Spleen (tissue), 11 donors: ENCODE data around the gene SCO1. TPM values are rescaled to one million over a fixed set of nuclear protein-coding genes. Genes with fewer than 3 reads are reported as not detected.

Experiments
- DNase-seq: peaks from one replicate; pipeline ENCODE4 v3.0.0-alpha.2; 2020
- H3K27ac ChIP-seq, 8 donors: fragments of 200-600 bp; sonication (generic) in 7 of 8; 1 replicate in 4 of 8; 2 replicates in 4 of 8; pipeline versions ENCODE4 v1.5.0 to v1.8.0; 2016 to 2021; ENCODE audit warnings: inconsistent platforms in 4 of 8, mild to moderate bottlenecking in 4 of 8, moderate library complexity in 1 of 8
- H3K27me3 ChIP-seq, 7 donors: fragments of 200-600 bp; sonication (generic) in 6 of 7; replicated peaks in 1 of 7; 1 replicate in 4 of 7; 2 replicates in 3 of 7; pipeline versions ENCODE4 v1.5.0 to v1.8.0; 2016 to 2021; ENCODE audit warnings: inconsistent platforms in 3 of 7, mild to moderate bottlenecking in 1 of 7
- H3K36me3 ChIP-seq, 6 donors: fragments of 200-600 bp; sonication (generic) in 5 of 6; 1 replicate in 4 of 6; 2 replicates in 2 of 6; pipeline versions ENCODE4 v1.5.0 to v1.8.0; 2016 to 2021; ENCODE audit warnings: inconsistent platforms in 2 of 6
- H3K4me1 ChIP-seq, 6 donors: fragments of 200-600 bp; sonication (generic) in 5 of 6; 1 replicate in 3 of 6; 2 replicates in 3 of 6; pipeline versions ENCODE4 v1.5.0 to v1.8.0; 2016 to 2021; ENCODE audit warnings: inconsistent platforms in 3 of 6
- H3K4me3 ChIP-seq, 8 donors: fragments of 200-600 bp; sonication (generic) in 7 of 8; 1 replicate in 4 of 8; 2 replicates in 4 of 8; pipeline versions ENCODE4 v1.5.0 to v1.8.0; 2016 to 2021; ENCODE audit warnings: inconsistent platforms in 4 of 8, mild to moderate bottlenecking in 4 of 8, moderate library complexity in 2 of 8
- H3K9me3 ChIP-seq, 8 donors: fragments of 200-600 bp; sonication (generic) in 7 of 8; 1 replicate in 4 of 8; 2 replicates in 4 of 8; pipeline versions ENCODE4 v1.5.0 to v1.8.0; 2016 to 2021; ENCODE audit warnings: inconsistent platforms in 4 of 8
- CTCF ChIP-seq, 11 experiments: fragments of 200-600 bp in 7 of 11; fragments of 450-650 bp in 4 of 11; sonication (generic) in 4 of 11; IDR thresholded peaks in 8 of 11; conservative IDR thresholded peaks in 3 of 11; 1 replicate in 7 of 11; 2 replicates in 4 of 11; pipeline versions ENCODE4 v1.4.0 to v1.8.0; 2016 to 2021; ENCODE audit warnings: antibody characterized with exemption in 11 of 11, inconsistent platforms in 4 of 11, mild to moderate bottlenecking in 1 of 11
- POLR2A ChIP-seq, 3 donors: fragments of 450-650 bp; IDR thresholded peaks; one replicate each; pipeline ENCODE4 v1.5.1; 2017; ENCODE audit warnings: antibody characterized with exemption in 3 of 3, mild to moderate bottlenecking in 1 of 3
- POLR2AphosphoS5 ChIP-seq, 3 donors: sonication (generic); formaldehyde crosslinking; IDR thresholded peaks; one replicate each; pipeline ENCODE4 v1.5.1; 2017; ENCODE audit warnings: antibody characterized with exemption in 3 of 3
- WGBS, 5 donors: extraction: QIAGEN DNeasy Blood & Tissue Kit in 3 of 5; methylation state at CpG; one replicate each; pipeline versions ENCODE4 v1.1.5 to v1.1.7; 2013 to 2018; 5-methylcytosine and 5-hydroxymethylcytosine counted together
- intact Hi-C: fragments of 100-400 bp; cut with DNase I; formaldehyde crosslinking; loops from one replicate; pipeline ENCODE4 v1.15.0; 2023; ENCODE audit warnings: low total_unique reads
- polyA plus RNA-seq, 3 donors: library from polyadenylated mRNA; stranded (reverse); fragments of 200-250 nt; gene quantifications; one replicate each; pipeline ENCODE4 v1.2.1, GENCODE V29; 2013
- total RNA-seq, 7 donors: library from RNA; depleted of rRNA in 3 of 7; stranded (reverse); fragments of >200 nt in 3 of 7; fragmentation: NEBNext Ultra II Directional in 4 of 7; extraction: Animal tissue kit (Norgen Biotek cat#: 25700) in 4 of 7; gene quantifications; one replicate each; pipeline versions ENCODE4 v1.1.0 to v1.2.1, GENCODE V29; 2016 to 2021
- donor health status: healthy with polysubstance abuse.
- donor health status: DM: no; HTN: no; CAD: no; lungs with moderate emphysema.
- donor health status: DM: no; HTN: no; CAD: no.
- donor health status: Bipolar disorder and iron deficiency.
- donor health status: healthy.
- donor health status: DM: no; HTN: no; CAD: no.
- donor health status: DM: yes; HTN: yes; CAD: no.

Gene SCO1
- total and polyA plus RNA-seq, 10 donors, result 5.4 to 31.1 (median 16.1) TPM

DNA sequence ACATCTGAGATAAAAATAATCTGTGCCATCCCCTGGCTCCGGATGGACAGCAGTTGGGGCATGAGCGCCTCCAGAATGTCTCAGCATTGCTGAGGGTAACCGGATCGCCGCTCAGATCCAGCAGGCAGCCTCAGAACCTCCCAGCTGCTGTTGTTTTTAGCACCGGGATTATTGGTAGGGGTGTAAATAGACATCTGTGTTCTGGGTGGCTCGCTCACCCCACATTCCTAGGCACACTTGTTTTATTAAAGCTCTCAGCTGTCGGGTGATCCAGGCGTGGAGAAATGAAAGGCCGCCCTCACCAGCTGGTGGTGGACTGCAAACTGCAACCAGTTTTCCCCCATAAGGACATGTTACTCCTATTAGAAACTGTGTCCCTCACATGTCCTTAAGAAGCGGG, 72.4 kb downstream of the SCO1 start:
- no peak overlapping the region for H3K4me3 ChIP-seq
- H3K27me3 ChIP-seq, result no peaks in the 10 kb centered on the region
- no peaks in the 10 kb centered on the region for H3K4me1 ChIP-seq
- H3K36me3 ChIP-seq, result peaks cover 0 to 16% (median 4%) of the 10 kb centered on the region in 6 donors
- no peak overlapping the region for H3K27ac ChIP-seq
- DNase-seq, result peak; percentile 36
- WGBS, 5 donors, result 83 to 94% (median 92%) methylated on average over 10 to 11 of the region's 11 CpGs
- no peaks in the 10 kb centered on the region for H3K9me3 ChIP-seq
- no peak for TF ChIP-seq CTCF (IDR thresholded peaks at IDR 0.05 in 8 of 11, conservative IDR thresholded peaks at IDR 0.05 in 3 of 11)
- TF ChIP-seq POLR2A (IDR thresholded peaks at IDR 0.05), result no peak
- no peak for TF ChIP-seq POLR2AphosphoS5 (IDR thresholded peaks at IDR 0.05)
- intact Hi-C loops, result no loop called here

GRCh38 chr17:10623737-10624338, 73.5 kb downstream of the SCO1 start:
- H3K4me1 ChIP-seq, result no peaks in the 10 kb centered on the region
- H3K27me3 ChIP-seq, result no peaks in the 10 kb centered on the region
- H3K4me3 ChIP-seq, result no peak overlapping the region
- no peak overlapping the region for H3K27ac ChIP-seq
- H3K9me3 ChIP-seq, result no peaks in the 10 kb centered on the region
- TF ChIP-seq POLR2A (IDR thresholded peaks at IDR 0.05) (no peak), POLR2AphosphoS5 (IDR thresholded peaks at IDR 0.05) (no peak), CTCF (IDR thresholded peaks at IDR 0.05 in 8 of 11, conservative IDR thresholded peaks at IDR 0.05 in 3 of 11) (no peak)
- DNase-seq, result peak; percentile 52
- peaks cover 0 to 5% (median 0%) of the 10 kb centered on the region in 6 donors for H3K36me3 ChIP-seq
- WGBS, 5 donors, result 78 to 89% (median 83%) methylated on average over 10 of the region's 10 CpGs
- intact Hi-C loops, result no loop called here

- TF ChIP-seq POLR2AphosphoS5 (IDR thresholded peaks at IDR 0.05), result no peak
- no peak for TF ChIP-seq CTCF (IDR thresholded peaks at IDR 0.05 in 8 of 11, conservative IDR thresholded peaks at IDR 0.05 in 3 of 11)
- Histone ChIP-seq H3K36me3 (no peaks in the 10 kb centered on the region), H3K9me3 (no peaks in the 10 kb centered on the region), H3K4me1 (no peaks in the 10 kb centered on the region), H3K4me3 (no peak overlapping the region), H3K27ac (no peak overlapping the region), H3K27me3 (no peaks in the 10 kb centered on the region)
- intact Hi-C loops, result no loop called here
- 79 to 85% (median 83%) methylated on average over 14 of the region's 14 CpGs for WGBS, 5 donors
- peak; percentile 67 for DNase-seq
These were observed 74.5 kb downstream of the SCO1 start for GRCh38 chr17:10622617-10623485.

Other genes starting within 250 kb of the SCO1 start
- not detected for gene MYH4, start 228.0 kb downstream of the SCO1 start, total RNA-seq
- not detected for gene MYH4, start 228.0 kb downstream of the SCO1 start, polyA plus RNA-seq
- gene MYH1, start 179.0 kb downstream of the SCO1 start, total RNA-seq, result under 1 TPM in 1 of 7 donors, not detected in 6; 0.03 TPM
- gene MYH1, start 179.0 kb downstream of the SCO1 start, polyA plus RNA-seq, result under 1 TPM in 2 of 3 donors, not detected in 1; 0.06 to 0.09 TPM
- gene MYH2, start 147.9 kb downstream of the SCO1 start, total RNA-seq, result not detected
- under 1 TPM in 2 of 3 donors, not detected in 1; 0.03 to 0.11 TPM for gene MYH2, start 147.9 kb downstream of the SCO1 start, polyA plus RNA-seq
- gene MYH3, start 40.2 kb downstream of the SCO1 start, total RNA-seq, result 1 to 10 TPM; 2.2 to 6.0 (median 3.1) TPM
- 1 to 10 TPM; 4.9 to 9.0 (median 8.0) TPM for gene MYH3, start 40.2 kb downstream of the SCO1 start, polyA plus RNA-seq
- gene ADPRM, start 61 bp upstream of the SCO1 start, total RNA-seq, result 10 to 100 TPM; 11.5 to 36.0 (median 16.8) TPM
- 10 to 100 TPM; 14.5 to 23.3 (median 14.8) TPM for gene ADPRM, start 61 bp upstream of the SCO1 start, polyA plus RNA-seq
- gene TMEM220, start 32.5 kb upstream of the SCO1 start, total RNA-seq, result 10 to 100 TPM in 2 of 7 donors, 1 to 10 TPM in 5; 4.0 to 12.1 (median 6.1) TPM
- gene TMEM220, start 32.5 kb upstream of the SCO1 start, polyA plus RNA-seq, result 1 to 10 TPM; 3.6 to 4.4 (median 4.3) TPM
- not detected for gene TMEM238L, start 106.6 kb upstream of the SCO1 start, total RNA-seq
- not detected for gene TMEM238L, start 106.6 kb upstream of the SCO1 start, polyA plus RNA-seq
- gene PIRT, start 140.6 kb upstream of the SCO1 start, total RNA-seq, result not detected
- under 1 TPM in 1 of 3 donors, not detected in 2; 0.02 TPM for gene PIRT, start 140.6 kb upstream of the SCO1 start, polyA plus RNA-seq